ACC112 (cell line): ENCODE measurements around the gene TFE3.

Experiments
- H2AFZ ChIP-seq: fragments of 200-600 bp; sonication (generic); one replicate; pipeline ENCODE4 v1.6.0; 2017; ENCODE audit warnings: antibody characterized with exemption, low read length; ENCODE audit not compliant: unreplicated experiment
- H3K27ac ChIP-seq: fragments of 200-600 bp; sonication (generic); 2 replicates; pipeline ENCODE4 v1.5.1; 2014; ENCODE audit warnings: low read depth, mild to moderate bottlenecking, antibody characterized with exemption, low read length, moderate library complexity
- H3K27me3 ChIP-seq: fragments of 200-600 bp; sonication (generic); 2 replicates; pipeline ENCODE4 v1.6.1; 2014; ENCODE audit warnings: mild to moderate bottlenecking, antibody characterized with exemption, low read length, moderate library complexity, mixed read lengths; ENCODE audit not compliant: insufficient read depth
- H3K36me3 ChIP-seq: fragments of 200-600 bp; sonication (generic); 2 replicates; pipeline ENCODE4 v1.6.1; 2016; ENCODE audit warnings: mild to moderate bottlenecking, antibody characterized with exemption, low read length, moderate library complexity, mixed read lengths; ENCODE audit not compliant: insufficient read depth
- H3K4me1 ChIP-seq: fragments of 200-600 bp; sonication (generic); one replicate; pipeline ENCODE4 v1.6.1; 2016; ENCODE audit warnings: low read length, mixed read lengths; ENCODE audit not compliant: insufficient read depth, unreplicated experiment, control insufficient read depth
- H3K4me3 ChIP-seq: fragments of 200-600 bp; sonication (generic); 2 replicates; pipeline ENCODE4 v1.5.1; 2014; ENCODE audit warnings: mild to moderate bottlenecking, low read depth, low read length
- H3K79me2 ChIP-seq: fragments of 200-600 bp; sonication (generic); one replicate; pipeline ENCODE4 v1.6.0; 2016; ENCODE audit warnings: low read length; ENCODE audit not compliant: control insufficient read depth, unreplicated experiment, insufficient read depth

The TFE3 gene

GRCh38 chrX:49039598-49040375 is 3.4 kb downstream of the TFE3 start:
- H3K4me1 ChIP-seq, result peaks cover 17% of the 10 kb centered on the region
- H3K4me3 ChIP-seq, result peak overlapping the region; percentile 93
- no peak overlapping the region for H2AFZ ChIP-seq
- H3K36me3 ChIP-seq, result no peaks in the 10 kb centered on the region; the same call in 1 of the 2 replicates
- H3K27ac ChIP-seq, result peak overlapping the region; percentile 92
- H3K79me2 ChIP-seq, result peaks cover 38% of the 10 kb centered on the region
- no peaks in the 10 kb centered on the region for H3K27me3 ChIP-seq

DNA sequence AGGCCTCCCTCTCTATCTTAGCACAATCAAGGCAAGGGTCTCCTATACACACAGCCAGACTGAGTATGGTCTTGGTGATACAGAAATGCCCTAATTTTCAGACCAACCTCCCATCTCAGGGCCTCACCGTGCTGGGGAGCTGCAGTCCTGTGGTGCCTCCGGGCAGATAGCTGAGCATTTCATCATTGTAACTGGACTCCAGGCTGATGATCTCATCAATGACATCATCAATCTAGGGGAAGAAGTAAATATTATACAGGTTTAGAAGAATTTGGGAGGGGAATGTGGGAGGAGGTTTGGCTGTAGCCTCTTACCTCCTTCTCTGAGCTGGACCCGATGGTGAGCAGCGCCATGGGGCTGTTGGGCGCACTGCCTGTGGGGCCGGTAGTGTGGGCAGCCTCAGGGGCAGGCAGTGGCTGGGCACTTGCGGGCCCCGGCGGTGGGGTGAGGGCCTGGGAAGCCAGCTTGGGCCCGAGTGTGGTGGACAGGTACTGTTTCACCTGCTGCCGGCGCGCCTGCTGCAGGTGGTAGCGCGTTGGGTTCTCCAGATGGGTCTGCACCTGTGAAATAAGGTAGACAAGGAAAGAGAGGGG is 5.2 kb downstream of the TFE3 start:
- peaks cover 6% of the 10 kb centered on the region; the same call in 1 of the 2 replicates for H3K36me3 ChIP-seq
- H3K27ac ChIP-seq, result peak overlapping the region; percentile 92

GRCh38 chrX:49030283-49030682 is 12.9 kb downstream of the TFE3 start:
- no peak overlapping the region for H3K4me3 ChIP-seq
- no peaks in the 10 kb centered on the region for H3K4me1 ChIP-seq
- H3K36me3 ChIP-seq, result peaks cover 6% of the 10 kb centered on the region; the same call in 1 of the 2 replicates
- no peak overlapping the region for H3K27ac ChIP-seq
- H3K79me2 ChIP-seq, result no peaks in the 10 kb centered on the region
- no peak overlapping the region for H2AFZ ChIP-seq
- no peaks in the 10 kb centered on the region for H3K27me3 ChIP-seq

More for the DNA sequence above, 5.2 kb downstream of the TFE3 start:
- H3K79me2 ChIP-seq, result peaks cover 36% of the 10 kb centered on the region
- no peak overlapping the region for H2AFZ ChIP-seq
- H3K4me3 ChIP-seq, result no peak overlapping the region
- no peaks in the 10 kb centered on the region for H3K27me3 ChIP-seq
- peaks cover 17% of the 10 kb centered on the region for H3K4me1 ChIP-seq

- Histone ChIP-seq H3K4me3 (no peak overlapping the region), H2AFZ (no peak overlapping the region), H3K36me3 (peaks cover 6% of the 10 kb centered on the region; the same call in 1 of the 2 replicates), H3K27me3 (no peaks in the 10 kb centered on the region), H3K27ac (no peak overlapping the region), H3K4me1 (no peaks in the 10 kb centered on the region), H3K79me2 (no peaks in the 10 kb centered on the region)
Observed at GRCh38 chrX:49029876-49030275, 13.3 kb downstream of the TFE3 start.

GRCh38 chrX:49019599-49020249 is 23.4 kb downstream of the TFE3 start:
- Histone ChIP-seq H2AFZ (no peak overlapping the region), H3K27ac (no peak overlapping the region), H3K79me2 (no peaks in the 10 kb centered on the region), H3K4me3 (no peak overlapping the region), H3K36me3 (no peaks in the 10 kb centered on the region), H3K4me1 (no peaks in the 10 kb centered on the region), H3K27me3 (no peaks in the 10 kb centered on the region)

GRCh38 chrX:49019050-49019449 is 24.1 kb downstream of the TFE3 start:
- H3K27ac ChIP-seq, result no peak overlapping the region
- H3K79me2 ChIP-seq, result no peaks in the 10 kb centered on the region
- H3K4me3 ChIP-seq, result no peak overlapping the region
- no peak overlapping the region for H2AFZ ChIP-seq
- H3K27me3 ChIP-seq, result no peaks in the 10 kb centered on the region
- H3K4me1 ChIP-seq, result no peaks in the 10 kb centered on the region
- no peaks in the 10 kb centered on the region for H3K36me3 ChIP-seq

DNA sequence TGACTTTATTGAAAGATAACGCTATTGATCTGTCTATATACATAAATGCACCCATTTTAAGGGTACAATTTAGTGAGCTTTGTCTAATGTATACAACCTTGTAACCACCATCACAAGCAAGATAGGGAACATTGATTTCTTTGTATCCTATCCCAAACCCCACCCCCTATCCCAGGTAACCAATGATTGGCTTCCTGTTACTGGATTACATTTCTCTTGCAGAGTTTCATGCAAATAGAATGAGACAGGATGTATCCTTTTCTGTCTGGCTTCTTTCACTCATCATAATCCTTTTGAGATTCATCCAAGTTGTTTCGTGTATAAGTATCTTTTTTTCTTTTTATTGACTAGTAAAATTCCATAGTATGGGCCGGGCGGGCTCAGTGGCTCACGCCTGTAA is 39.5 kb downstream of the TFE3 start:
- no peaks in the 10 kb centered on the region for H3K4me1 ChIP-seq
- no peak overlapping the region for H3K27ac ChIP-seq
- H2AFZ ChIP-seq, result no peak overlapping the region
- no peak overlapping the region for H3K4me3 ChIP-seq
- peaks cover 14% of the 10 kb centered on the region for H3K79me2 ChIP-seq
- H3K36me3 ChIP-seq, result no peaks in the 10 kb centered on the region
- H3K27me3 ChIP-seq, result no peaks in the 10 kb centered on the region

GRCh38 chrX:49002091-49002935 is 40.8 kb downstream of the TFE3 start, which contains the start of gene GRIPAP1:
Gene GRIPAP1, minus strand, starts transcription at chrX:49002264. Its CDS starts 35 bp downstream, at chrX:49002229.
- no peaks in the 10 kb centered on the region for H3K4me1 ChIP-seq
- no peaks in the 10 kb centered on the region for H3K27me3 ChIP-seq
- peak within 1 kb of the TSS; percentile 96 for H2AFZ ChIP-seq
- H3K27ac ChIP-seq, result peak within 1 kb of the TSS; percentile 99
- peaks cover 14% of the 10 kb centered on the region for H3K79me2 ChIP-seq
- H3K36me3 ChIP-seq, result no peaks in the 10 kb centered on the region; the same call in 1 of the 2 replicates
- peak within 1 kb of the TSS; percentile 88 for H3K4me3 ChIP-seq

GRCh38 chrX:49001521-49002090 is 41.6 kb downstream of the TFE3 start:
- Histone ChIP-seq H3K4me3 (peak overlapping the region; percentile 88), H2AFZ (peak overlapping the region; percentile 85), H3K27ac (peak overlapping the region; percentile 99), H3K79me2 (peaks cover 14% of the 10 kb centered on the region), H3K36me3 (peaks cover 2% of the 10 kb centered on the region; the same call in 1 of the 2 replicates), H3K4me1 (no peaks in the 10 kb centered on the region), H3K27me3 (no peaks in the 10 kb centered on the region)

GRCh38 chrX:49000636-49001035 is 42.5 kb downstream of the TFE3 start:
- H2AFZ ChIP-seq, result no peak overlapping the region
- H3K4me1 ChIP-seq, result no peaks in the 10 kb centered on the region
- peaks cover 2% of the 10 kb centered on the region; the same call in 1 of the 2 replicates for H3K36me3 ChIP-seq
- no peak overlapping the region for H3K27ac ChIP-seq
- no peaks in the 10 kb centered on the region for H3K27me3 ChIP-seq
- peaks cover 14% of the 10 kb centered on the region for H3K79me2 ChIP-seq
- H3K4me3 ChIP-seq, result peak overlapping the region; percentile 88
